Loucy (cell line): ENCODE results near the gene ZNF606.

ENCODE experiments used
- H2AFZ ChIP-seq: fragments of 200-600 bp; sonication (generic); 2 replicates; pipeline ENCODE4 v1.6.0; 2016; ENCODE audit warnings: antibody characterized with exemption, mild to moderate bottlenecking, low read length, moderate library complexity
- H3F3A ChIP-seq: fragments of 200-600 bp; 2 replicates; pipeline ENCODE4 v1.6.0; 2016; ENCODE audit warnings: antibody characterized with exemption, low read depth, mild to moderate bottlenecking
- H3K27me3 ChIP-seq: fragments of 200-600 bp; sonication (generic); 2 replicates; pipeline ENCODE4 v1.6.1; 2014; ENCODE audit warnings: low read length, mild to moderate bottlenecking; ENCODE audit not compliant: insufficient read depth, poor library complexity, severe bottlenecking
- H3K36me3 ChIP-seq: fragments of 200-600 bp; sonication (generic); 2 replicates; pipeline ENCODE4 v1.6.1; 2016; ENCODE audit warnings: low read length; ENCODE audit not compliant: insufficient read depth
- H3K4me1 ChIP-seq: fragments of 200-600 bp; sonication (generic); 2 replicates; pipeline ENCODE4 v1.5.1; 2014; ENCODE audit warnings: low read length, mild to moderate bottlenecking; ENCODE audit not compliant: insufficient read depth, poor library complexity, severe bottlenecking
- H3K4me2 ChIP-seq: fragments of 200-600 bp; sonication (generic); 2 replicates; pipeline ENCODE4 v1.6.0; 2014; ENCODE audit warnings: antibody characterized with exemption, low read length, low read depth, mild to moderate bottlenecking; ENCODE audit not compliant: poor library complexity, severe bottlenecking
- H3K4me3 ChIP-seq: fragments of 200-600 bp; sonication (generic); 2 replicates; pipeline ENCODE4 v1.5.1; 2014; ENCODE audit warnings: low read length, mild to moderate bottlenecking, mixed read lengths; ENCODE audit not compliant: poor library complexity, severe bottlenecking
- H3K79me2 ChIP-seq: fragments of 200-600 bp; sonication (generic); 2 replicates; pipeline ENCODE4 v1.6.1; 2014; ENCODE audit warnings: low read length; ENCODE audit not compliant: insufficient read depth
- H3K9ac ChIP-seq: fragments of 200-600 bp; sonication (generic); 2 replicates; pipeline ENCODE4 v1.6.0; 2014; ENCODE audit warnings: mild to moderate bottlenecking, low read depth, low read length, moderate library complexity; ENCODE audit not compliant: poor library complexity, severe bottlenecking
- H3K9me2 ChIP-seq: fragments of 200-600 bp; sonication (generic); replicated peaks from 2 replicates; pipeline ENCODE4 v1.6.1; 2016; ENCODE audit warnings: low read depth, low read length, mixed read lengths
- H3K9me3 ChIP-seq: fragments of 200-600 bp; sonication (generic); 2 replicates; pipeline ENCODE4 v1.6.1; 2014; ENCODE audit warnings: mild to moderate bottlenecking, antibody characterized with exemption, low read length, low read depth; ENCODE audit not compliant: insufficient read depth
- H4K20me1 ChIP-seq: fragments of 200-600 bp; sonication (generic); 2 replicates; pipeline ENCODE4 v1.6.0; 2014; ENCODE audit warnings: antibody characterized with exemption, low read length, mild to moderate bottlenecking; ENCODE audit not compliant: insufficient read depth, poor library complexity, severe bottlenecking
- EZH2phosphoT487 ChIP-seq: fragments of 200-600 bp; IDR thresholded peaks from 2 replicates; pipeline ENCODE4 v1.6.1; 2018; ENCODE audit warnings: antibody characterized with exemption, mild to moderate bottlenecking, moderate library complexity, borderline replicate concordance
- TF ChIP-seq, protein P1 (sequence below): fragments of 200-600 bp; sonication (generic); conservative IDR thresholded peaks from 2 replicates; pipeline ENCODE4 v1.5.1; 2014; ENCODE audit warnings: mild to moderate bottlenecking, antibody characterized with exemption, low read length

Gene ZNF606

DNA sequence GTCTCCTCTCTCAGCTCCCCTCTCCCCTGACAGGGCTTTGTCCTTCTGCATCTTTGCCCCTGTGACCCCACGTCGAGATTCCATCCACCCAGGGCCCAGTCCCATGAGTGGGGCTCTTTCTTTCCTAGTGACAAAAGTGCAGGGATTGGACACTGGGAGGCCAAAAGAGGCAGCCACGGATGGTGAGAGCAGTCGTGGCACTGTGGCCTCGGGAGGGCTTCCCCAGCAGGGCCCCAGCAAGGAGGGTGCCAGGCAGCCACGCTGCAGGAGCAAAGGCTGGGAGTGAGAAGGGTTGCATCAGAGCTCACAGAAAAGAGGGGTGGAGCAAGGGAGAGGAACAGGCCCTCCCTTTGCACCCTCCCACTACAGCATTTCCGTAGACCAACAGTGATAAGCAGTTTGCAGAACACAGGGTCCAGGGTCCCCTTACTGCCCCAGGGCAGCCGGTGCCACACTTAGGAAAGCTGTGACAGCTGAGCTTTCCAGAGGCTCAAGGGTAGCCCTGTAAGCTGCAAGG, 36.1 kb upstream of the ZNF606 start:
- no peak overlapping the region for H3K4me2 ChIP-seq
- H2AFZ ChIP-seq, result no peak overlapping the region
- H3K79me2 ChIP-seq, result no peaks in the 10 kb centered on the region
- no peaks in the 10 kb centered on the region for H4K20me1 ChIP-seq
- no peaks in the 10 kb centered on the region for H3K4me1 ChIP-seq
- H3K9ac ChIP-seq, result no peak overlapping the region
- H3K4me3 ChIP-seq, result no peak overlapping the region
- no peaks in the 10 kb centered on the region for H3K27me3 ChIP-seq
- H3F3A ChIP-seq, result no peaks in the 10 kb centered on the region
- TF ChIP-seq, protein P1, sequence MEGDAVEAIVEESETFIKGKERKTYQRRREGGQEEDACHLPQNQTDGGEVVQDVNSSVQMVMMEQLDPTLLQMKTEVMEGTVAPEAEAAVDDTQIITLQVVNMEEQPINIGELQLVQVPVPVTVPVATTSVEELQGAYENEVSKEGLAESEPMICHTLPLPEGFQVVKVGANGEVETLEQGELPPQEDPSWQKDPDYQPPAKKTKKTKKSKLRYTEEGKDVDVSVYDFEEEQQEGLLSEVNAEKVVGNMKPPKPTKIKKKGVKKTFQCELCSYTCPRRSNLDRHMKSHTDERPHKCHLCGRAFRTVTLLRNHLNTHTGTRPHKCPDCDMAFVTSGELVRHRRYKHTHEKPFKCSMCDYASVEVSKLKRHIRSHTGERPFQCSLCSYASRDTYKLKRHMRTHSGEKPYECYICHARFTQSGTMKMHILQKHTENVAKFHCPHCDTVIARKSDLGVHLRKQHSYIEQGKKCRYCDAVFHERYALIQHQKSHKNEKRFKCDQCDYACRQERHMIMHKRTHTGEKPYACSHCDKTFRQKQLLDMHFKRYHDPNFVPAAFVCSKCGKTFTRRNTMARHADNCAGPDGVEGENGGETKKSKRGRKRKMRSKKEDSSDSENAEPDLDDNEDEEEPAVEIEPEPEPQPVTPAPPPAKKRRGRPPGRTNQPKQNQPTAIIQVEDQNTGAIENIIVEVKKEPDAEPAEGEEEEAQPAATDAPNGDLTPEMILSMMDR, result no peak
- TF ChIP-seq EZH2phosphoT487, result no peak
- no peaks in the 10 kb centered on the region for H3K9me2 ChIP-seq
- H3K36me3 ChIP-seq, result no peaks in the 10 kb centered on the region
- H3K9me3 ChIP-seq, result peaks cover 29% of the 10 kb centered on the region; the same call in 1 of the 2 replicates

DNA sequence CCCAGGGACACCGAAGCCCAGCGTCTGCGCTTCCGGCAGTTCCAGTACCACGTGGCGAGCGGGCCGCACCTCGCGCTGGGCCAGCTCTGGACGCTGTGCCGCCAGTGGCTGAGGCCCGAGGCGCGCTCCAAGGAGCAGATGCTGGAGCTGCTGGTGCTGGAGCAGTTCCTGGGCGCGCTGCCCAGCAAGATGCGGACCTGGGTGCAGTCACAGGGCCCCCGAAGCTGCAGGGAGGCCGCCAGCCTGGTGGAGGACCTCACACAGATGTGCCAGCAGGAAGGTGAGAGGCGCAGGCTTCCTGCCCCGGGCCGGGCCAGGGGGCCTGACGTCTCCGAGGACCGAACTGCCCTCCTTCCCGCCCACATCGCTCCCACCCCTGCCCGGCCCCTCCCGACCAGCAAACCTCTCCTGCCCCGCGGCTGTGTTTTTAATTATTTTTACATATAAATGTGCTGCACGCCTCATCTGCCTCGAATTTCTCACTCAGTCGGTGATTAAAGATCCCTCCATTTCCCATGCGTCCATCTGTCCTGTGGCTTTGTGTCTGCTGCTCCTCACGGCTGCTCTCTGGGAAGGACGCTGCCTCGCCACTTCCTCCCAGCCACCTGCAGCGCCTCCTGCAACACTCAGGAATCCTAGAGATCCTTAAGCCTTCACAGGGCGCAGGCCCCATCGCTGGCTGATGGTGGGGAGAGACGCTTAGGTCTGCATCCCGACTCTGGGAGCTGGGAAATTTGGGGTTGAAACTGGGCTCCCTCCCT, 35.5 kb upstream of the ZNF606 start:
- H3K27me3 ChIP-seq, result no peaks in the 10 kb centered on the region
- H3K4me1 ChIP-seq, result no peaks in the 10 kb centered on the region
- no peaks in the 10 kb centered on the region for H3K36me3 ChIP-seq
- no peak overlapping the region for H3K9ac ChIP-seq
- H3K4me3 ChIP-seq, result no peak overlapping the region
- H3F3A ChIP-seq, result no peaks in the 10 kb centered on the region
- H3K9me3 ChIP-seq, result peaks cover 25% of the 10 kb centered on the region; the same call in 1 of the 2 replicates
- no peaks in the 10 kb centered on the region for H3K9me2 ChIP-seq
- H3K4me2 ChIP-seq, result no peak overlapping the region
- no peaks in the 10 kb centered on the region for H4K20me1 ChIP-seq
- no peaks in the 10 kb centered on the region for H3K79me2 ChIP-seq
- TF ChIP-seq EZH2phosphoT487, result no peak
- TF ChIP-seq, protein P1, result no peak
- no peak overlapping the region for H2AFZ ChIP-seq

DNA sequence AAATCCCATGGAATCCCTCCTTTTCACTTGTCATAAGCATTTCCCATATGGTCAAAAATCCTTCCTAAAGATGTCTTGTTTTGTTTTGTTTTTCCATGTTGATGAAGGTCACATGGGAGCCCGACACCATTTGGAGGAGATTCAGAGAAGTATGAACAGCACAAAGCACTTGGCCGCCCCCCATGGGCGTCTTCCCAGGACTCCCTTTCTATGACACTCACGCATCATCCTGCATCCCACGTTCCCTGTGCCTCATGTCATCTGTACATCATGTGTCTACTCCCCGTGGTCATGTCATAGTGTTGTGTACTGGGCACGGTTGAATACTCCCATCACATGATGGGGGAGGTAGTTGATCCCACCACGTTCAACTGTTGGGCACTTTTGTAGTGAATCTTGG, 33.2 kb upstream of the ZNF606 start:
- no peak overlapping the region for H3K4me3 ChIP-seq
- H4K20me1 ChIP-seq, result no peaks in the 10 kb centered on the region
- no peaks in the 10 kb centered on the region for H3K27me3 ChIP-seq
- H3K4me2 ChIP-seq, result no peak overlapping the region
- no peaks in the 10 kb centered on the region for H3K9me2 ChIP-seq
- no peak overlapping the region for H3K9ac ChIP-seq
- no peaks in the 10 kb centered on the region for H3K4me1 ChIP-seq
- TF ChIP-seq, protein P1, result no peak
- no peak for TF ChIP-seq EZH2phosphoT487
- H2AFZ ChIP-seq, result no peak overlapping the region
- no peaks in the 10 kb centered on the region for H3F3A ChIP-seq
- no peaks in the 10 kb centered on the region for H3K79me2 ChIP-seq
- H3K36me3 ChIP-seq, result no peaks in the 10 kb centered on the region
- H3K9me3 ChIP-seq, result peaks cover 17% of the 10 kb centered on the region; the same call in 1 of the 2 replicates
